HEK293T (cell line): Measurements from ENCODE around the gene KCNJ15.

Source experiments
- BHLHE40 ChIP-seq: fragments of 450-650 bp; IDR thresholded peaks from 2 replicates; pipeline ENCODE4 v1.6.1; 2016; ENCODE audit warnings: mild to moderate bottlenecking, moderate library complexity, borderline replicate concordance
- CTBP1 ChIP-seq: fragments of 450-650 bp; IDR thresholded peaks from 2 replicates; pipeline ENCODE4 v1.6.1; 2016; ENCODE audit warnings: borderline replicate concordance
- FOXK2 ChIP-seq: fragments of 450-650 bp; IDR thresholded peaks from 2 replicates; pipeline ENCODE4 v1.6.1; 2016; ENCODE audit warnings: mild to moderate bottlenecking
- FOXM1 ChIP-seq: fragments of 450-650 bp; IDR thresholded peaks from 2 replicates; pipeline ENCODE4 v1.6.1; 2017; ENCODE audit warnings: mild to moderate bottlenecking, borderline replicate concordance
- L3MBTL2 ChIP-seq: fragments of 450-650 bp; conservative IDR thresholded peaks from 2 replicates; pipeline ENCODE4 v1.6.1; 2016; ENCODE audit warnings: mild to moderate bottlenecking
- LEF1 ChIP-seq: fragments of 450-650 bp; IDR thresholded peaks from 2 replicates; pipeline ENCODE4 v1.6.1; 2017; ENCODE audit warnings: mild to moderate bottlenecking, borderline replicate concordance
- SP1 ChIP-seq: fragments of 450-650 bp; IDR thresholded peaks from 2 replicates; pipeline ENCODE4 v1.6.1; 2017
- SUZ12 ChIP-seq: fragments of 450-650 bp; IDR thresholded peaks from 2 replicates; pipeline ENCODE4 v1.6.1; 2016; ENCODE audit warnings: mild to moderate bottlenecking
- TARDBP ChIP-seq: fragments of 450-650 bp; IDR thresholded peaks from 2 replicates; pipeline ENCODE4 v1.6.1; 2016
- ZNF384 ChIP-seq: fragments of 450-650 bp; IDR thresholded peaks from 2 replicates; pipeline ENCODE4 v1.6.1; 2016
- TF ChIP-seq, protein P1 (sequence below): fragments of 450-650 bp; IDR thresholded peaks from 2 replicates; pipeline ENCODE4 v1.6.1; 2016

- TF ChIP-seq LEF1, result no peak
- no peak for TF ChIP-seq TARDBP
- TF ChIP-seq FOXM1, result no peak
- TF ChIP-seq, protein P1, sequence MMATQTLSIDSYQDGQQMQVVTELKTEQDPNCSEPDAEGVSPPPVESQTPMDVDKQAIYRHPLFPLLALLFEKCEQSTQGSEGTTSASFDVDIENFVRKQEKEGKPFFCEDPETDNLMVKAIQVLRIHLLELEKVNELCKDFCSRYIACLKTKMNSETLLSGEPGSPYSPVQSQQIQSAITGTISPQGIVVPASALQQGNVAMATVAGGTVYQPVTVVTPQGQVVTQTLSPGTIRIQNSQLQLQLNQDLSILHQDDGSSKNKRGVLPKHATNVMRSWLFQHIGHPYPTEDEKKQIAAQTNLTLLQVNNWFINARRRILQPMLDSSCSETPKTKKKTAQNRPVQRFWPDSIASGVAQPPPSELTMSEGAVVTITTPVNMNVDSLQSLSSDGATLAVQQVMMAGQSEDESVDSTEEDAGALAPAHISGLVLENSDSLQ, result no peak
- TF ChIP-seq ZNF384, result no peak
- TF ChIP-seq FOXK2, result no peak
- TF ChIP-seq SUZ12, result no peak
- no peak for TF ChIP-seq SP1
- TF ChIP-seq BHLHE40, result no peak
- no peak for TF ChIP-seq CTBP1
- TF ChIP-seq L3MBTL2, result no peak
Measured at GRCh38 chr21:38244885-38245869, 11.6 kb upstream of the KCNJ15 start.
